HG02973 (cell line): Measurements from ENCODE around the gene ALDH3A2.
"Not testable (repeated sequence)": the region's sequence is repeated elsewhere in the genome, so short reads cannot be mapped to it uniquely, and the experiment has no call there.

ENCODE experiments used
- ATAC-seq: cut with Tn5 transposase; IDR thresholded peaks from one replicate; pipeline ENCODE4 v1.9.1; 2021; ENCODE audit warnings: moderate library complexity; ENCODE audit not compliant: unreplicated experiment

Gene ALDH3A2

GRCh38 chr17:19649274-19649541 lies 657 bp downstream of the ALDH3A2 start:
- no peak for ATAC-seq

DNA sequence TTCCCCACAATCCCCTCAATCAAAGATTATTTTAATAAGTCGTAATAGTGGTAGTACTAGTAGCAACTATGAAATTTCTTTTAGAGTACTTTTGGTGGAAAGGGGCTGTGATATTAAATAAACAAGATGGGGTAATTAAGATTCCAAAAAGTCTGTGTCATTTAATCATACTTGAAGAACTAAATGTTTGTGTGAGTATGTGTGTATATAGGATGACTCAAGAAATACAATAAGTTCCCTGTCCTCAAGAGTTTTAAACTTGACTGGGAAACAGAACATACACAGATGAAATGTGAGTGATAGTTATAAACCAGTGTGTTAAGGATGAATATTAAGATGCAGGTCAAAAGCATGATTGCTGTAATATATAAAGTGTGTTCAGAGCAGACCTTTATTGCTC lies 2.3 kb downstream of the ALDH3A2 start:
- no peak for ATAC-seq

- ATAC-seq: no peak
Measured at GRCh38 chr17:19651451-19652238, 3.1 kb downstream of the ALDH3A2 start.

- no peak for ATAC-seq
Measured at GRCh38 chr17:19652595-19652994, 4.0 kb downstream of the ALDH3A2 start.

GRCh38 chr17:19654342-19654886 lies 5.9 kb downstream of the ALDH3A2 start:
- ATAC-seq: no peak

- ATAC-seq: no peak
Measured at GRCh38 chr17:19654896-19655295, 6.3 kb downstream of the ALDH3A2 start.

GRCh38 chr17:19656336-19656735 lies 7.8 kb downstream of the ALDH3A2 start:
- no peak for ATAC-seq

DNA sequence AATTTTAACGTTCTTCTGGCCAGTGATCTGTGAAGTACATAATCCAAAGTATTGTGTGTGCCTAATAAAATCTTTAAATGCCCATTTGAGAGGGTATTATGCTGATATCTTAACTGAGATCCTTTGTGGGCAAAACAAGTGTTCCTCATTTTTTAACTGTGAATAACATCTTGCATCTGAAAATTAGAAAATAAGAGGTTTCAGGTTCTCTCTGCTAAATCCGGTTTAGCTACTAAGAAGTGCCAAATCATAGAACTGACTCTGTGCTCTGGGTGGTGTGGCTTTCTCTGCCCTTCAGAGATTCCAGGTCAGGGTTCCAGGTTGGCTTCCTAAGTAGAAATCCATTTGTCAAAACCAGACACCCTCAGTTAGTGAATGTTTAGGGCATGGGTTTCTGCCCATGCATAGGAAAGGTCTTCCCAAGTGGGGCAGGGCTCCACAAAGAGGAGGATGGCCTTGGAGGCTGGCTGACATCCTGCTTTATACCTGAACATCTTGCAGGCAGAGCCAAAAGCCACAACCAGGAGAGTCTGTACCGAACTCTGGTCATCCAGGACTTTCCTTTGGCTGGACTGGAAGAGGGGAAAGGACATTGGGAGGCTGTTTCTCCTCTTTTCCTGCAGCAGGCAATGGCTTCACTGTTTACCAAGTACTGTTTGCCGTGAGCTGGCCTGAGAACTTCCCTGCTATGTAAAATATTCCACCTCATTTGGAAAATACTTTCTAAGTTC lies 8.5 kb downstream of the ALDH3A2 start:
- no peak for ATAC-seq

DNA sequence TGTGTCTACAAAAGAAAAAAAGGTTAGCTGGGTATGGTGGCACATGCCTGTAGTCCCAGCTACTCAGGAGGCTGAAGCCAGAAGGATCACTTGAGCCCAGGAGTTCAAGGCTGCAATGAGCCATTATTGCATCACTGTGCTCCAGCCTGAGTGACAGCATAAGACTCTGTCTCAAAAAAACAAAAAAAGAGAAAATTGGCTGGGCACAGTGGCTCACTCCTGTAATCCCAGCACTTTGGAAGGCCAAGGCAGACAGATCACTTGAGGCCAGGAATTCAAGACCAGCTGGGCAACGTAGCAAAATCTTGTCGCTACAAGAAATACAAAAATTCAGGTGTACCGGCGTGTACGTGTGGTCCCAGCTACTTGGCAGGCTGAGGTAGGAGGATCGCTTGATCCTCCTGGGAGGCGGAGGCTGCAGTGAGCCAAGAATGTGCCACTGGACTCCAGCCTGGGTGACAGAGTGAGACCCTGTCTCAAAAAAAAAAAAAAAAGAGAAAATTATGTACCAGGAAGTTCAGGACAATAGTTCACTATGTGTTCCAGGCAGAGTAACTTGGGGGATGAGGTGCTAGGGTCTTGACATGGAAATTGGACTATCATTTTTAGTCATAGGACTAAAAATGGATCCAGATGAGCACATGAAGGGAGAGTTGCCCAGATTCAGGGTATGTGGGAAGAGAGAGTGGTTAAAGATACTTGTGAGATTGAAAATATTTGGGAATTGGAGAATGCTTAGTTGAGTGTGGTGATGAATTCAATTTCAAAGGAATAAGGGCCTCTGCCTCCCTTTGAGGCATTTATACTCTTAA lies 11.0 kb downstream of the ALDH3A2 start:
- no peak for ATAC-seq

GRCh38 chr17:19660219-19660870 lies 11.8 kb downstream of the ALDH3A2 start:
- ATAC-seq: no peak

GRCh38 chr17:19661121-19661520 lies 12.6 kb downstream of the ALDH3A2 start:
- ATAC-seq: no peak

GRCh38 chr17:19663097-19663496 lies 14.5 kb downstream of the ALDH3A2 start:
- no peak for ATAC-seq

GRCh38 chr17:19664136-19664820 lies 15.7 kb downstream of the ALDH3A2 start:
- no peak for ATAC-seq

DNA sequence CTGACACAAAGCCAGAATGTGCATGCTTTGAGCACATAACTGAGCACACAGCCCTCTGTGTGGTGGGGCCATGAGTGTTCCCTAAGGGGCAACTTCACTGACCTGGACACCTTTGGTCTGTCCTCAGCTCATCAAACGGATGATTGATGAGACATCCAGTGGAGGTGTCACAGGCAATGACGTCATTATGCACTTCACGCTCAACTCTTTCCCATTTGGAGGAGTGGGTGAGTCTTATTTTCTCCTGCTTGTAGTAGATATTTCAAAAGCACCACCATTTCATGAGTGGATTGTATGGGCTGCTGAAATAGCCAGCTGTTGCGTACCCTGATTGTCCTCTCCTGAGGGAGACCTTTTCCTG lies 16.2 kb downstream of the ALDH3A2 start:
- no peak for ATAC-seq

DNA sequence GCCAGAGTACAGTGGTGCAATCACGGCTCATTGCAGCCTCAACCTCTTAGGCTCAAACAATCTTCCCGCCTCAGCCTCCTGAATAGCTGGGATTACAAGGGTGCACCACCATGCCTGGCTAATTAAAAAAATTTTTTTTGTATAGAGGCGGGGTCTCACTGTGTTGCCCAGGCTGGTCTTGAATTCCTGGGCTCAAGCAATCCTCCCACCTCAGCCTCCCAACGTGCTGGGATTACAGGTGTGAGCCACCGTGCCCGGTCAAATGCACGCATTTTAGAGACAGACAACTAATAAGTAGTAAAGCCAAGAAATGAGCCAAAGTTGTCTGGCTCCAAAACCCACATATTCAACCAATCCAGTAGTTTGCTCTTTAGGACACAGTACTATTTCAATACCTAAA lies 21.1 kb downstream of the ALDH3A2 start:
- not testable (repeated sequence) for ATAC-seq

DNA sequence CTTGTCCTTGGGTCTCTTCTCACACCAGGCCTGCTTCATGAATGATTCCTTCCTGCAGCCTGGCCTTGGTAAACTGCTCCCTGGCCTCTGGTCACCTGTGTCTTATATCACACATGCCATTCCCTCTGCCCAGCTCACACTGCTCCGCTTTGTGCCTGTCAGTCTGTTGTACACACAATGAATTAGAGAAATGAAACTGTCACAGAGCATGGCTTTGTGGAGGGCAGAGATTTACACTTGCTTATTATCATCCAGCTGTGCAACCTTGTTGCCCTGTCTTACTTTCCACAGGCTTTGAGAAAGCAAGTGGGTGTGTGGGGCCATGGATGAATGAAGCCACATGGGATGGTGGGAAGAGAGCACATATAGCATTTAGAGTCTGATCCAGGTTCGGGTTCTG lies 22.4 kb downstream of the ALDH3A2 start:
- ATAC-seq: no peak

DNA sequence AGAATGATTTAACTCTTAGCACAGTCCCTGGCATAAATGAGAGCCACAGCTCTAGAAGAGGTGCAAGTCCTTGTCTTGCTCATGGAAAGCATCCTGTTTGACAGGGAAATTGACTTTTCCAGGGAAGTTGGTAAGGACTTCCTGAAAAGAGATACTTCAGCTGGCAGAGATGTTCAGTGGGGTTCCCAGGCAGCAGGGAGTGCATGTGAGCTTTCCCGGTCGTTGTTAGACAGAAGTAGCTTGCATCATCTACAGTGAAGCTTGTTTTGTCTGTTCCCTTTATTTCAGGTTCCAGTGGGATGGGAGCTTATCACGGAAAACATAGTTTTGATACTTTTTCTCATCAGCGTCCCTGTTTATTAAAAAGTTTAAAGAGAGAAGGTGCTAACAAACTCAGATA lies 22.9 kb downstream of the ALDH3A2 start:
- no peak for ATAC-seq

GRCh38 chr17:19672009-19672750 lies 23.6 kb downstream of the ALDH3A2 start:
- no peak for ATAC-seq

DNA sequence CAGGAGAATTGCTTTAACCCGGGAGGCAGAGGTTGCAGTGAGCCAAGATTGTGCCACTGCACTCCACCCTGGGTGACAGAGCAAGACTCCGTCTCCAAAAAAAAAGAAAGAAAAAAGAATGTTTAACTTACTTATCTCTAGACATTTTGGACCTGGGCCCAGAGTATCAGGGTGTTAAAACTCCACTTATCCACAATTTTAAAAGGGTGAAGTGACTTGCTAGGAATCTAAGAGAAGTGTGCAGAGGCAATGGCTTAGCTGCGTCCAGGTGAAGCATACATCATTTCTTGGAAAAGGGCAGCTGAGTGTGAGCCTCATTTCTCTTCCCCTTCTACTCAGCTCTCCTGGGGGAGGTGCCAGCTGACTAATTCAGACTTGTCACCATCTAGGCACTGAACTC lies 25.1 kb downstream of the ALDH3A2 start:
- ATAC-seq: no peak

DNA sequence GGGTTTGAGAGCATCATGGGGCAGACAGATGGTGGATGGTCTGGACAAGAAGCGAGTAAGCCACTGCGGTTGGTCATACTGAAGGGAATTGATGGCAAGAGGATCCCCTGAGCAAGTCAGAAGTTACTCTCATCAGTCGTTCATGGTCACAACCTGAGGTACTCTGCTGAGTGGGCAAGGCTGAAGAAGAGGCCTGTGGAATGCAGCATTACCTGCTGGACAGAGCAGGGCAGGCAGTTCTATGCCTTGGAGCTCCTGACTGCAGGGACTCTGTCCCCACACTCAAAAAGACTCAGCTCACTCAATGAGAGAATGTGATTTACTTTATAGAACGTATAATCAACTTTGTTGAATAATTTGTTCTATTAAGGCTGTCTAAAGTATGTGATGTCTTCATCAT lies 28.3 kb downstream of the ALDH3A2 start:
- ATAC-seq: no peak
